NT2/D1 (cell line): ENCODE data around the gene HSD17B1.
A peak's percentile ranks its signal among the peaks of the same experiment; 100 is the strongest.

Experiments used
- DNase-seq: peaks from one replicate; pipeline ENCODE4 v3.0.0-alpha.2; 2011; ENCODE audit warnings: low read depth, low spot score
- H3K27me3 ChIP-seq: 2 replicates; pipeline ENCODE4 v1.6.0; 2011; ENCODE audit warnings: mild to moderate bottlenecking; ENCODE audit not compliant: insufficient read length, insufficient read depth
- H3K36me3 ChIP-seq: 2 replicates; pipeline ENCODE4 v1.6.1; 2011; ENCODE audit warnings: mild to moderate bottlenecking, low read length, mixed read lengths; ENCODE audit not compliant: insufficient read depth, insufficient read length
- H3K4me1 ChIP-seq: 2 replicates; pipeline ENCODE4 v1.5.1; 2011; ENCODE audit not compliant: insufficient read depth, insufficient read length
- H3K4me3 ChIP-seq: 2 replicates; pipeline ENCODE4 v1.5.1; 2011; ENCODE audit warnings: low read depth; ENCODE audit not compliant: insufficient read length
- H3K9ac ChIP-seq: 2 replicates; pipeline ENCODE4 v1.6.0; 2011; ENCODE audit warnings: low read depth; ENCODE audit not compliant: insufficient read length
- H3K9me3 ChIP-seq: 2 replicates; pipeline ENCODE4 v1.5.1; 2011; ENCODE audit warnings: mild to moderate bottlenecking, low read length; ENCODE audit not compliant: insufficient read depth
- SUZ12 ChIP-seq: IDR thresholded peaks from 2 replicates; pipeline ENCODE4 v1.6.1; 2011; ENCODE audit not compliant: insufficient read length, insufficient read depth; ENCODE audit errors: extremely low read depth
- YY1 ChIP-seq: IDR thresholded peaks from 2 replicates; pipeline ENCODE4 v1.6.1; 2011; ENCODE audit not compliant: insufficient read length, insufficient read depth
- ZNF274 ChIP-seq: IDR thresholded peaks from 2 replicates; pipeline ENCODE4 v1.6.1; 2011; ENCODE audit warnings: mild to moderate bottlenecking, low read depth, low read length

HSD17B1 gene

GRCh38 chr17:42513686-42514085, 39.0 kb upstream of the HSD17B1 start:
- H3K4me3 ChIP-seq: no peak overlapping the region
- H3K9ac ChIP-seq: no peak overlapping the region
- no peaks in the 10 kb centered on the region for H3K27me3 ChIP-seq
- peaks cover 13% of the 10 kb centered on the region for H3K4me1 ChIP-seq
- H3K9me3 ChIP-seq: no peaks in the 10 kb centered on the region
- TF ChIP-seq ZNF274: no peak
- no peak for TF ChIP-seq YY1
- TF ChIP-seq SUZ12: no peak
- H3K36me3 ChIP-seq: peaks cover 63% of the 10 kb centered on the region
- DNase-seq: no peak

GRCh38 chr17:42514279-42514678, 38.4 kb upstream of the HSD17B1 start:
- no peak overlapping the region for H3K9ac ChIP-seq
- no peak for DNase-seq
- H3K27me3 ChIP-seq: no peaks in the 10 kb centered on the region
- peaks cover 19% of the 10 kb centered on the region for H3K4me1 ChIP-seq
- no peaks in the 10 kb centered on the region for H3K9me3 ChIP-seq
- TF ChIP-seq YY1: no peak
- TF ChIP-seq SUZ12: no peak
- no peak for TF ChIP-seq ZNF274
- no peak overlapping the region for H3K4me3 ChIP-seq
- peaks cover 58% of the 10 kb centered on the region for H3K36me3 ChIP-seq

GRCh38 chr17:42514867-42515266, 37.9 kb upstream of the HSD17B1 start:
- Histone ChIP-seq H3K27me3 (no peaks in the 10 kb centered on the region), H3K36me3 (peaks cover 52% of the 10 kb centered on the region), H3K9ac (no peak overlapping the region), H3K9me3 (no peaks in the 10 kb centered on the region), H3K4me1 (peaks cover 23% of the 10 kb centered on the region), H3K4me3 (no peak overlapping the region)
- no peak for DNase-seq
- TF ChIP-seq ZNF274: no peak
- no peak for TF ChIP-seq YY1
- TF ChIP-seq SUZ12: no peak

GRCh38 chr17:42517516-42517915, 35.2 kb upstream of the HSD17B1 start:
- H3K9me3 ChIP-seq: no peaks in the 10 kb centered on the region
- no peaks in the 10 kb centered on the region for H3K27me3 ChIP-seq
- no peak overlapping the region for H3K4me3 ChIP-seq
- peaks cover 43% of the 10 kb centered on the region for H3K4me1 ChIP-seq
- no peak for DNase-seq
- no peak overlapping the region for H3K9ac ChIP-seq
- H3K36me3 ChIP-seq: peaks cover 54% of the 10 kb centered on the region
- no peak for TF ChIP-seq ZNF274

GRCh38 chr17:42518046-42518754, 34.5 kb upstream of the HSD17B1 start:
- Histone ChIP-seq H3K27me3 (no peaks in the 10 kb centered on the region), H3K9ac (no peak overlapping the region), H3K9me3 (no peaks in the 10 kb centered on the region), H3K4me3 (no peak overlapping the region), H3K36me3 (peaks cover 59% of the 10 kb centered on the region), H3K4me1 (peaks cover 49% of the 10 kb centered on the region)
- no peak for DNase-seq
- TF ChIP-seq SUZ12: no peak
- TF ChIP-seq YY1: no peak
- no peak for TF ChIP-seq ZNF274

DNA sequence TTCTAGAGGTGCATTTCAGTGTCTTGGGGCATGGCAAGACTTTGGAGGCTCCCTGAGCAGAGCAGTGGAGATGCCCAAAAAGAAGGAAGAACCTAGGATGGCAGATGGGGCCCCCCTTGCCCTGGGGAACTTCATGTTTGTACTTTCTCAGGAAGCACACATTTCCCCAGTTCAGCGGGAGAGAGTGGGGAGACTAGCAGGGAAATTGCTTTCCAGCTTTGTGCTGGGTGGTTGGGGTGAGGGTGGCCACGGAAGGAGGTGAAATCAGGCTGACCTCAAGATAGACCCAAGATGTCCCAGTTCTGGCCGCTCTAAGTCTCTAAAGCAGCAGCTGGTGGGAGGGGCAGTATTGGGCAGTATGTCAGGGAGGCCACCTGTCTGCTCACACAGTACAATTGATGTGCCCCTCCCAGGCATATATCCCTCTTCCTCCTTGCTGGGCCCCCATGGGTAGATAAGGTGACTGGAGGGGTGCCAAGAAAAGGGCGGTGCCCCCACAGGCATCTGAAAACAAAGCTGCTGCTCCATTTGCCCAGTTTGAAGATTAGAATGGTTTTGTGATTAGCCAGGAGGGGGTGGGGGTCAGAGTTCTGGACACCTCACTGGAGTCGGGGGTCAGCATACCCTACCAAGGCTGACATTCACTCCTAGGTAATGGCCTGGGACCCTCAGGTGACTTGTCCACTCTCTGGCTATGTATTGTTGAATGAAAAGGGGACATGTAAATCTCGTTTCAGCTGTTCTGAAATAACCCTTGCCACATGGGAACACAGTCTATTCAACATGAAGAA, 33.8 kb upstream of the HSD17B1 start:
- Histone ChIP-seq H3K36me3 (peaks cover 54% of the 10 kb centered on the region), H3K27me3 (no peaks in the 10 kb centered on the region), H3K9ac (peak overlapping the region; percentile 45), H3K9me3 (no peaks in the 10 kb centered on the region), H3K4me1 (peaks cover 44% of the 10 kb centered on the region), H3K4me3 (no peak overlapping the region)
- no peak for DNase-seq
- TF ChIP-seq SUZ12 (no peak), YY1 (no peak), ZNF274 (no peak)

GRCh38 chr17:42519546-42520491, 32.9 kb upstream of the HSD17B1 start:
- H3K9ac ChIP-seq: peak overlapping the region; percentile 45
- peak; percentile 63 for DNase-seq
- no peak overlapping the region for H3K4me3 ChIP-seq
- H3K27me3 ChIP-seq: no peaks in the 10 kb centered on the region
- peaks cover 44% of the 10 kb centered on the region for H3K4me1 ChIP-seq
- TF ChIP-seq YY1 (no peak), ZNF274 (no peak), SUZ12 (no peak)
- peaks cover 48% of the 10 kb centered on the region for H3K36me3 ChIP-seq
- no peaks in the 10 kb centered on the region for H3K9me3 ChIP-seq
